PC-3 (cell line): ENCODE data around the gene THAP7.

Experiments
- EZH2 ChIP-seq: fragments of 300-600 bp; sonication (generic); IDR thresholded peaks from one replicate; pipeline ENCODE4 v1.6.1; 2017; ENCODE audit warnings: antibody characterized with exemption, mild to moderate bottlenecking, low read length; ENCODE audit not compliant: unreplicated experiment
- EZH2phosphoT487 ChIP-seq: fragments of 300-600 bp; sonication (generic); IDR thresholded peaks from 2 replicates; pipeline ENCODE4 v1.6.1; 2018; ENCODE audit warnings: mild to moderate bottlenecking, antibody characterized with exemption, low read length, borderline replicate concordance
- TF ChIP-seq, protein P1 (sequence below): fragments of 300-600 bp; sonication (generic); conservative IDR thresholded peaks from 2 replicates; pipeline ENCODE4 v1.5.1; 2017; ENCODE audit warnings: antibody characterized with exemption, low read depth, mild to moderate bottlenecking, low read length

DNA sequence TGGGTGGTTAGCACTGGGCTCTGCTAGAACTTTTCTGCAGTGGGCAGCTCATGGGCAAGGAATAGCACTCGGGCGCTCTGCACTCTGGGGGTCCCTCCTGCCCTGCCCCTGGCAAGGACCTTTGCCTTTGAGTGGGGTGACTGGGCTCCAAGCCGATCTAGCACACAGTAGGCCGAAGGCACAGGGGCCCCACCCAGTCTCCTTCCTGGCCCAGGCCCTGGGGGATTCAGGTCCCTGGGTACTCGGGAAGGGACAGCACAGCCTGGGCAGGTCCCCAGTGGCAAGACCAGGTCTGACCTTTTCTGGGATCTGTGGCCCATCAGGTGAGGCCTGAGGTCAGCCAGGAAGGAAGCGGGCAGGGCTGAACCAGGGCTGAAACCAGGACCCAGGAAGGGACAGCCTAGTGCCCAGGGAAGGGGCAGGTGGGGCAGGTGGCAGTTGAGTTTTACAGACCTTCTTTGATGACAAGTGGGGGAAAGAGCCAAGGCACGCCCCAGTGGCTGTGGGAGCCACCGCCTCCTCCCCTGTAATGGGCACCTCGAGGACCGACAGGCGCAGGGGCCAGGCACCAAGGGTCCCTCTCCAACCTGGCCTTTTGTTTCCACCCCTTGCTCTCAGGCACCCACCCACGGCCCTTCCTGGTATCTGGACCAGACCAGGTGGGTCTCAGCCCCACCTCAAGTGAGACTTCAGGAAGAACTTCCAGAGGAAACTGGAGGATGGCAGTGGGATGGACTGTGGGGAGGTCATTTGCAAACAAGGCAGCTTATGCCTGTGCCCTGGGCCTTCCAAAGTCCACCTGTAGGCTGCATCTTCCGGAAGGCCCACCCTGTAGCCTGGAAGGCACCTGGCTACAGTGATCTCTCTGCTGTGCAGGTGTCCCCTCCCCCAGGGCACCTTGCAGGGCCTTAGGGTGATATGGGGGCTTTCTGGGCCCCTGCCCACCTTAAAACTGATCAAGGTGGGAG, 35.7 kb downstream of the THAP7 start:
- TF ChIP-seq, protein P1, sequence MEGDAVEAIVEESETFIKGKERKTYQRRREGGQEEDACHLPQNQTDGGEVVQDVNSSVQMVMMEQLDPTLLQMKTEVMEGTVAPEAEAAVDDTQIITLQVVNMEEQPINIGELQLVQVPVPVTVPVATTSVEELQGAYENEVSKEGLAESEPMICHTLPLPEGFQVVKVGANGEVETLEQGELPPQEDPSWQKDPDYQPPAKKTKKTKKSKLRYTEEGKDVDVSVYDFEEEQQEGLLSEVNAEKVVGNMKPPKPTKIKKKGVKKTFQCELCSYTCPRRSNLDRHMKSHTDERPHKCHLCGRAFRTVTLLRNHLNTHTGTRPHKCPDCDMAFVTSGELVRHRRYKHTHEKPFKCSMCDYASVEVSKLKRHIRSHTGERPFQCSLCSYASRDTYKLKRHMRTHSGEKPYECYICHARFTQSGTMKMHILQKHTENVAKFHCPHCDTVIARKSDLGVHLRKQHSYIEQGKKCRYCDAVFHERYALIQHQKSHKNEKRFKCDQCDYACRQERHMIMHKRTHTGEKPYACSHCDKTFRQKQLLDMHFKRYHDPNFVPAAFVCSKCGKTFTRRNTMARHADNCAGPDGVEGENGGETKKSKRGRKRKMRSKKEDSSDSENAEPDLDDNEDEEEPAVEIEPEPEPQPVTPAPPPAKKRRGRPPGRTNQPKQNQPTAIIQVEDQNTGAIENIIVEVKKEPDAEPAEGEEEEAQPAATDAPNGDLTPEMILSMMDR, result no peak
- TF ChIP-seq EZH2 (no peak), EZH2phosphoT487 (no peak)
